Cardiac septum (tissue), 1 donor: ENCODE data around the gene ANAPC15. TPM values are rescaled to one million over a fixed set of nuclear protein-coding genes. Genes with fewer than 3 reads are reported as not detected.

Experiments used
- DNase-seq: peaks from one replicate; pipeline ENCODE4 v3.0.0-alpha.2; 2020; ENCODE audit warnings: low spot score
- intact Hi-C: fragments of 100-400 bp; cut with DNase I; formaldehyde crosslinking; loops from one replicate; pipeline ENCODE4 v1.14.0; 2022
- total RNA-seq: library from RNA; stranded (reverse); fragmentation: NEBNext Ultra II Directional; extraction: Animal tissue kit (Norgen Biotek cat#: 25700); gene quantifications from one replicate; pipeline ENCODE4 v1.2.1, GENCODE V29; 2021
- donor health status: DM: no; HTN: no; CAD: no.

The ANAPC15 gene
- total RNA-seq, 1 donor from 2014 or later = 46.4 TPM

- DNase-seq = no peak
- intact Hi-C loops = no loop called here
Observed at GRCh38 chr11:72100462-72100861, 12.0 kb downstream of the ANAPC15 start.

DNA sequence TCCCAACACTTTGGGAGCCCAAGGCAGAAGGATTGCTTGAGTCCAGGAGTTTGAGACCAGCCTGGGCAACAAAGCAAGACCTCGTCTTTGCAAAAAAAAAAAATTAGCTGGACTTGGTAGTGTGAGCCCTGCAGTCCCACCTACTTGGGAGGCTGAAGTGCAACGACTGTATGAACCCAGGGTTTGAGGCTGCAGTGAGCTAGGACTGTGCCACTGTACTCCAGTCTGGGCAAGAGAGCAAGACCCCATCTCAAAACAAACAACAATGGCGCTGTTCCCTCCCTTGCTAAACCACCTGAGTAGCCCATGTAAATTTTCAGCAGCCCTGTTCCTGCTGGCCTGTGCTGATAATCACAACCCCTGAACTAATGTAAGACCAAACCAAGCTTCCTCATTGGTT, 12.5 kb downstream of the ANAPC15 start:
- no peak for DNase-seq
- intact Hi-C loops = no loop called here

- DNase-seq = no peak
- intact Hi-C loops = no loop called here
Observed at GRCh38 chr11:72098741-72099140, 13.8 kb downstream of the ANAPC15 start.

GRCh38 chr11:72091292-72091691, 21.2 kb downstream of the ANAPC15 start:
- intact Hi-C loops = loop anchor here (1.0 to 2.0 kb wide), 2 partner anchors 66 to 114 kb away; no protein-coding TSS in a partner anchor
- peak; percentile 87 for DNase-seq

- intact Hi-C loops = no loop called here
- no peak for DNase-seq
Observed at GRCh38 chr11:72088076-72088808, 24.3 kb downstream of the ANAPC15 start.

DNA sequence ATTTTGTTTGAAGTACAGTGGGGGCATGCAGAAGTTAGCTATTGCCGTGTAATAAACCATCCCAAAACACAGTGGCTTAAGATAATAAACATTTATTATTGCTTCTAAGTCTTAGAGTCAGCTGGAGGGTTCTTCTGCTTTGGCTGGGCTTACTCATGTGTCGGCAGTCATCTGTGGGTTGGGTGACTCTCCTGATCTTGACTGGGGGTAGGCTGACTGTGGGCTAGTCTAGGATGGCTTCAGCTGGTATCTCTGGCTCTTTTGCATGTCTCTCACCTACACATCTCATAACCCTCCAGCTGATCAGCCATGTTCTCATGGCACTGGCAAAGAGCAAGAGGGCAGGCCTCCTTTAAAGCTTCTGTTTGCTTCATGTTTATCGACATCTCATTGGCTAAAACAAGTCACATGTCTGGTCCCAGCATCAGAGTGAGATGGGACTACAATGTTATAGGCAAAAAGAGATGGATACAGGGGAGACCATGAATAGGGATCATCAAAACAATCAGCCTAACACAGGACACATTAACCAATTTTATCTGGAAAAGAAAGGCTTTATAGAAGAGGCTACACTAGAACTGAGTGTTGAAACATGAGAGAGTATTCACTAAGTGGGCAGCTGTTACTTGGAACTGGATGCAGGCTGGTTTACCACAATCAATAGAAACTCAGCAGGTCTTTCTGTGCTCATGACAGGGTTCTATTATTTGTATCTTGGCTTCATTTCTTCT, 26.7 kb downstream of the ANAPC15 start:
- no peak for DNase-seq
- intact Hi-C loops = no loop called here

DNA sequence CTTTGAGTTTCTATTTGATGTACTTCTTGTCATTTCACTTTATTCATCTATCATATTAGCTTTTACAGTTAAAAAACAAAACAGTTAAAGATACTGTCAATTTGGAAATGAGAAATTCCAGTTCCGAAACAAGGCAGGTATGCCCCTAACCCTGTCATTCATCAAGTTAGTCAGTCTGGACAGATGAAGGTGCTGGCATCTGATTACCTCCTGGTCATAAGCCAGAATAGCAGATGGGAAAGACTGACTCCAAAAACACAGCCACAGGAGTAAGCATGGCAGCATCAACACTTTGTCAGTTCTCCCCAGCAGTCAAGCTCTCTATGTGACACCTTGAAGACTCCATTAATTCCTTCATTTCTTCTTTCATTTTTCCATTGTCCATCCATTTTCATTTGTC, 27.5 kb downstream of the ANAPC15 start:
- intact Hi-C loops = no loop called here
- no peak for DNase-seq

GRCh38 chr11:72084076-72084475, 28.4 kb downstream of the ANAPC15 start:
- DNase-seq = no peak
- intact Hi-C loops = no loop called here

- intact Hi-C loops = no loop called here
- no peak for DNase-seq
Observed at GRCh38 chr11:72083414-72083813, 29.1 kb downstream of the ANAPC15 start.

DNA sequence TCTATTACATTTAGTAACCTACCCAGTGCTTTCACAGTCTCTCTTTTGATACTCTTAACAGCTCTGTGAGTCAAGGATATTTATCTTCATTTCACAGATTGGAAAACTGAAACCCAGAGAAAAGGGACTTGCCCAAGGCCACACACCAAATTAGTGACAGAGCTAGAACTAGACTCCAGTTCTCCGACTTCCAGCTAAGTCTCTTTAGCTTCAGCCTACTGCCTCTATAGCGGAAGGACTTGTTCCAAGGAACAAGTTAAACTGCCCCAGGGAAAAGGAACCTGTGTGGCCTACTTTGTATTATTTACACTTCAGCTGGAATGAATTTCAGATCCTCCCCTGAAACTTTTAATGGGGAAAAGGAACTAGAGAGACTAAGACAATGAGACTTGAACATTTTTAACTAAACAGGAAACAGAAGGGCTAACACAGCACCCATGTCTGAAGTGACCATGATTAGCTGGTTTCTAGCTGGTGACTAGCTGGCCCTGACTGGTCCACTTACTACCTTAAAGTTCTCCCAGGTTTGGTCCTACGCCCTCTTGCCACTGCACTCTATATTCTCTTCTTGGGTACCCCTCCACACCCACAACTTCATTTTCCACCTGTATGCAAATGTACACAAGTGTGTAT, 30.6 kb downstream of the ANAPC15 start:
- intact Hi-C loops = loop anchor here (2.0 kb wide), 1 partner anchor 31 kb away; the partner anchor contains the start of gene ANAPC15

GRCh38 chr11:72081184-72081644, 31.3 kb downstream of the ANAPC15 start:
- DNase-seq = no peak
- intact Hi-C loops = loop anchor here (2.0 kb wide), 1 partner anchor 32 kb away; the partner anchor contains the start of gene ANAPC15

More for the DNA sequence above, 30.6 kb downstream of the ANAPC15 start:
- DNase-seq = no peak

DNA sequence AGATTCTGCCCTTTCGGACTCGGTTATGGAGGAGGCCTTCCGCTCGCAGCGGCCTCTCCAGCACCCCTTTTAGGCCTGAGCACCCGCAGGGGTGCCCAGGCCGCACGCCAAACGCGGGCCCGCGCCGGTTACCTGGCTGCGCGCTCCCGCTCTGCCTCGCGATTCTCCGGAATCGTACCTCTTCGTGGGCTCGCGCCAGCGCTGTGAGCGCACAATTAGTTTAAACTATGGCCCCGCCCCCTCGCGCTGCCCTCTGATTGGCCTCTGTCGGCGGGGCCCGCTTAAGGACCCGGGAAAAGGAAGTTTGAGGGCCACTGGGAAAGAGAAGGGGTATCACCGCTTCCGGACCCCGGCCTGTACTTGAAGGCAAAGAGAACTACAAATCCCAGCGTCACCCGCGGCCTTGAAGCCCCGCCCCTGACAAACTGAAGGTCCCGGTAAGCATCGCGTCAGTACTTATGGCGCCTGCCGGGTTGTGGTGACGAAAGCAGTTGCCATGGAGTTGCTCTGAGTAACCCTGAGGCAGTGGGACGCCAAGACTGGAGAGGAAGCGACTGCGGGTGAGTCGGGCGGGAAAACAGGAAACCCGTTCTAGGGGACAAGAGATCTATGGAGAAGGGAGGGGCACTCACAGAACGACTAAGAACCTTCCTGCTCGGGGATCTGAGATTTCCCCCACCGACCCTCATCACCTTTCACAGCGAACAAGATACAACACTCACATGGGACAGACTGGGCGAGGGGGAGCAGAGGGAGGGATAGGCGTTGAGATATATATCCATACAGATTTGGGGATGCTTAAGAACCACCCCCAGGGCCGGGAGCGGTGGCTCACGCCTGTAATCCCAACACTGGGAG, 31.9 kb downstream of the ANAPC15 start, which contains the start of the genes LRRC51 and NUMA1:
Gene LRRC51 (plus strand): TSS at position 525 of the 858 bp plus-strand sequence. CDS start 8,234 bp downstream, outside the sequence.
Gene NUMA1 (minus strand): TSS at position 217 of the 858 bp plus-strand sequence. CDS start 44,599 bp downstream, outside the sequence.
- intact Hi-C loops = loop anchor here (1.0 to 2.0 kb wide), 2 partner anchors 32 to 39 kb away; partner anchors contain the start of gene ANAPC15
- DNase-seq = peak; percentile 100

DNA sequence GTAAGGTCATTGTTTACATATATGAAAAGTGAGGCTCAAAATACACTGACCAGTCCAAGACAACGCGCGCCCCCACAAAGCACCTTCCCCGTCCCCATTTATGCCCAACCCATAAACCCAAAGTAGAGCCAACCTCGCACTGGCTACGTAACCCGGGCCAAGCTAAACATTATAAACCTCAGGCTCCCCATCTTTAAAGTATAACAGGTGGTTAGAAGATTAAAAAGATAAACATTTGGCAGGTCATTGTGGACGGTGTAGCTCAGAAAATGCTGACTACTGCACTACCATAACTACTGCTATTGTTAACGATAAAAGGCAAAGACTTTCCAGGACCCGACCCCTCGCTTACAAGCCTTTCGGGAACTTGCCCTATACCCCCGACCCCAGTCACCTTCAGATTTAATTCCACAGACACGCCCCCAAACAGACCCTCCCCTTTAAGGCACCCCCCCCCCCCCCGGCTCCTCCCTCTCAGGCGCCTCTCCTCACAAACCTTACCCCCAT, 32.6 kb downstream of the ANAPC15 start:
- no peak for DNase-seq
- intact Hi-C loops = loop anchor here (1.0 to 2.0 kb wide), 2 partner anchors 33 to 39 kb away; partner anchors contain the start of gene ANAPC15

DNA sequence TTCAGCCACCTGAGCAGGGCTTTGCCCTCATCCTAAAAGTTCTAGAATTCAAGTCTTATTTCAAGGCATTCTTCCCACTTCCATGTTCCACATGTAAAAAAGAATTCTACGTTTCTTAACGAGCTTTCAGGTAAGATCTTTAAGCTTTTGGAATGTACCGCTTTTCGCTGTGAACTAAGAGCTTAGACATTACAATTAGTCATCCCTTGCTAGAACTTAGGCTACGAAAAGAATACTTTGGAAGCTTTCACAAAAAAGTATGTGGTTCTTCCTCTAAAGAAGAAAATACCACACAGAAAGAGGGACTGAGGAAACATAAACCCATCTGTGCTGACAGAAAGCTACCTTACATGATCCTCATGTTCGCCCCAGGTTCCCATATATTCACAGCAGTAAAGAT, 34.0 kb downstream of the ANAPC15 start:
- intact Hi-C loops = no loop called here
- DNase-seq = no peak

DNA sequence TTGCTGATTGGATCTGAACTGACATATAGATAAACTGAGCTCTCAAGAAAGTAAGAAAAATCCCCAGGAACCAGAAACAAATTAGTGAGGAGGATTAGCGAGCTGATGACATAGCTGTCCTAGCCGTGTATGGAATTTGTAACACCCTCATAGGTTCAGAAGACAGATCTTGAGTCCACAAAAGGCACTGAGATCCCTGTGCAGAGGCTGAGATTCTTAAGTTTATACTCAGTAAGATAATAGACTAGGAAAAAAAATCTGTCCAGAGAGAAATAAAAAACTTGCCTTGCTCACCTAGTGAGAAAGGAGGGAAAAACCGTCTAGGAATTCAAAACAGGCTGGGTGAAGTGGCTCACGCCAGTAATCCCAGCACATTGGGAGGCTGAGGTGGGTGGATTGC, 36.7 kb downstream of the ANAPC15 start:
- DNase-seq = no peak
- intact Hi-C loops = no loop called here

DNA sequence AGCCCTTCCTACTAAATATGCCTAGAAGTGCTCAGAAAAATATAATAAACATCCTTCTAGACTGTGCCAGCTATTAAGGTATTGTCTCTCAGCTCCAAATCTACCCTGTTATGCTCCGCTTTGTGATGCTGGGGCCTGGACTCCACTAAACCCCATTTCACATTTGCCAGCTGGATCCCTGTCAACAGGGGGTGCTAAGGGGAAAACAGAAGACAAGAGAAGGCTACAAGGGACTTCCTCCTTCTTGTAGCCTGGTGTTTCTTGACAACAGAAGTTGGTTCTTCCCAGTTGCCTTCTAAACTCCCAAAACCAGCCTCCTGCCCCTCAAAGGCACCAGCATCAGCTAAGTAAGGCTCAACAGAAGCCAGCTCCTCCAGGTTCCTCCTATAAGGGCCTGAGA, 37.4 kb downstream of the ANAPC15 start:
- intact Hi-C loops = no loop called here
- DNase-seq = no peak

DNA sequence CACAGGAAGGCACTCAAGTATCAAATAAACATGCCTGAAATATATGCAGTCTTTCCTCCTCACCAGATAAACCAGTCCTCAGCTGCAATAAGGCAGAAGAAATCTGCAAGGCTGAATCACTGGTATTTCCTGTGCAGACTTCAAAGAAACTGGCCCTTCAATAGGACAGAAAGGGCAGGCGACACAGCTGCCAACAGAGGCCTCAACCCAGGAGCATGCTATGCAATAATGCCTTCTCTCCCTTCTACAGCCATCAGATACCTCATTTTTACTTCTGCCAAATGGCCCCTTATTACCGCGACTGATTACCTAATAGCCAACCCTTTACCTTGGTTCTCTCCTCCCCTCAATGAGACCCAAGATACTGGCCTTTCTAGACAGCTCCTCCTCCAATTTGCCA, 40.1 kb downstream of the ANAPC15 start:
- intact Hi-C loops = no loop called here
- DNase-seq = no peak

GRCh38 chr11:72070491-72070890, 42.0 kb downstream of the ANAPC15 start:
- no peak for DNase-seq
- intact Hi-C loops = loop anchor here (1.0 kb wide), 1 partner anchor 29 kb away; no protein-coding TSS in a partner anchor
